Skeletal muscle tissue (tissue), 4 donors: ENCODE results near the gene MT3. TPM values are rescaled to one million over a fixed set of nuclear protein-coding genes. Genes with fewer than 3 reads are reported as not detected.

Experiments
- H3K27ac ChIP-seq: one replicate; pipeline ENCODE4 v1.7.0; 2013; ENCODE audit warnings: mild to moderate bottlenecking, low read depth, low read length, inconsistent platforms
- H3K27me3 ChIP-seq, 3 donors: one replicate each; pipeline ENCODE4 v1.7.0; 2013; ENCODE audit warnings: low read length in 3 of 3; ENCODE audit not compliant: control insufficient read depth in 3 of 3, insufficient read depth in 3 of 3
- H3K36me3 ChIP-seq, 3 donors: one replicate each; pipeline ENCODE4 v1.7.0; 2013; ENCODE audit warnings: low read length in 3 of 3; ENCODE audit not compliant: control insufficient read depth in 3 of 3, insufficient read depth in 3 of 3
- H3K4me1 ChIP-seq, 3 donors: one replicate each; pipeline ENCODE4 v1.7.0; 2013; ENCODE audit warnings: low read length in 3 of 3, mild to moderate bottlenecking in 3 of 3; ENCODE audit not compliant: control insufficient read depth in 3 of 3, insufficient read depth in 3 of 3
- H3K4me3 ChIP-seq, 3 donors: one replicate each; pipeline ENCODE4 v1.7.0; 2013; ENCODE audit warnings: low read length in 3 of 3
- H3K9ac ChIP-seq, 3 donors: one replicate each; pipeline ENCODE4 v1.7.0; 2013; ENCODE audit warnings: low read length in 3 of 3, mild to moderate bottlenecking in 3 of 3, moderate library complexity in 2 of 3, low read depth in 1 of 3
- H3K9me3 ChIP-seq, 3 donors: one replicate each; pipeline ENCODE4 v1.7.0; 2013; ENCODE audit warnings: low read length in 3 of 3; ENCODE audit not compliant: control insufficient read depth in 3 of 3
- total RNA-seq: library from RNA; depleted of rRNA; stranded (reverse); fragments of >200 nt; gene quantifications from one replicate; pipeline ENCODE4 v1.2.3, GENCODE V29; 2014
- donor health status: Osteomylitis.

The MT3 gene
- total RNA-seq = 1.0 TPM

- peaks cover 4 to 17% (median 14%) of the 10 kb centered on the region in 3 donors for H3K4me1 ChIP-seq
- H3K9me3 ChIP-seq = no peaks in the 10 kb centered on the region
- no peaks in the 10 kb centered on the region for H3K36me3 ChIP-seq
- H3K27me3 ChIP-seq = peaks cover 11 to 23% (median 17%) of the 10 kb centered on the region in 3 donors
- H3K27ac ChIP-seq = no peak within 1 kb of the TSS
- peak within 1 kb of the TSS in 2 of 3 donors; percentile 23 to 70 for H3K9ac ChIP-seq
- H3K4me3 ChIP-seq = peak within 1 kb of the TSS; percentile 59 to 74 (median 63)
Observed at GRCh38 chr16:56589141-56590039, at the start of gene MT3. TSS of gene MT3 (plus strand) at chr16:56589528. CDS start at chr16:56589591, 63 bp downstream.

DNA sequence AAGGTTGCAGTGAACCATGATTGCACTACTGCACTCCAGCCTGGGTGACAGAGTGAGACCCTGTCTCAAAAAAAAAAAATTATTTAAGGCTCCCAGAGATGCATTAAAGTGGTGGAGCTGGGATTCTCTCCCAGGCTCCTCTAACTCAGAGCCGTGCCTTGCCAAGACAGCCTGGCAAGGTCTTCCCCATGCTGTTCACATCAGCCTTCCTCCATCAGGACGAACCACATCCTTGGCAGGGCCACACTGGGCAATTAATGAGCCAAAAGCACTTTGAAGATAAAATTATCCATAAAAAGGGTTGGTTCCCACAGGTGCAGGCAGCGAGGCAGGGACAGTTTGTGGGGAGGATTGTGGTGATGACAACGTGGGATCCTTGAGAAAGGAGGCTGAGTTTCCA lies 49.7 kb upstream of the MT3 start:
- H3K27me3 ChIP-seq = no peaks in the 10 kb centered on the region
- H3K9me3 ChIP-seq = no peaks in the 10 kb centered on the region
- H3K27ac ChIP-seq = no peak overlapping the region
- H3K4me1 ChIP-seq = no peaks in the 10 kb centered on the region
- H3K9ac ChIP-seq = no peak overlapping the region
- H3K4me3 ChIP-seq = no peak overlapping the region
- H3K36me3 ChIP-seq = no peaks in the 10 kb centered on the region

DNA sequence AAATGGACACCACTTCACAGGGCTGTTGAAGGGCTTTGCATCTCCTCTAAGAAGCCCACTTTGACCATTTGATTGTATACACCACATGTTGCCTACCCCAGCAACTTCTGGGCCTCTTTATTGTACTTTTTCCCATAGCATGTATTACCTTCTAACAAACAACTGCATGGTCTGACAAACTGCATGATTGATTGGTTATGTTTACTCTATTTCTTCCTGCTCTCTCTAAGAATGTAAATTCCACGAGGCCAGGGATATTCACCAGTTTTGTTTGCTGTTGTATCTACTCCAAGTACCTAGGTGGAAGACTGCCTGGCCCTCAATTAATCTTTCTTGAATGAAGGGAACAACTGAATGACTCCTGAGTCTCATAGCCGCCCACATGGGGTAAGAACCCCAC lies 47.3 kb upstream of the MT3 start:
- Histone ChIP-seq H3K9me3 (no peaks in the 10 kb centered on the region), H3K27me3 (no peaks in the 10 kb centered on the region), H3K9ac (no peak overlapping the region), H3K36me3 (no peaks in the 10 kb centered on the region), H3K4me1 (no peaks in the 10 kb centered on the region), H3K27ac (no peak overlapping the region), H3K4me3 (no peak overlapping the region)

DNA sequence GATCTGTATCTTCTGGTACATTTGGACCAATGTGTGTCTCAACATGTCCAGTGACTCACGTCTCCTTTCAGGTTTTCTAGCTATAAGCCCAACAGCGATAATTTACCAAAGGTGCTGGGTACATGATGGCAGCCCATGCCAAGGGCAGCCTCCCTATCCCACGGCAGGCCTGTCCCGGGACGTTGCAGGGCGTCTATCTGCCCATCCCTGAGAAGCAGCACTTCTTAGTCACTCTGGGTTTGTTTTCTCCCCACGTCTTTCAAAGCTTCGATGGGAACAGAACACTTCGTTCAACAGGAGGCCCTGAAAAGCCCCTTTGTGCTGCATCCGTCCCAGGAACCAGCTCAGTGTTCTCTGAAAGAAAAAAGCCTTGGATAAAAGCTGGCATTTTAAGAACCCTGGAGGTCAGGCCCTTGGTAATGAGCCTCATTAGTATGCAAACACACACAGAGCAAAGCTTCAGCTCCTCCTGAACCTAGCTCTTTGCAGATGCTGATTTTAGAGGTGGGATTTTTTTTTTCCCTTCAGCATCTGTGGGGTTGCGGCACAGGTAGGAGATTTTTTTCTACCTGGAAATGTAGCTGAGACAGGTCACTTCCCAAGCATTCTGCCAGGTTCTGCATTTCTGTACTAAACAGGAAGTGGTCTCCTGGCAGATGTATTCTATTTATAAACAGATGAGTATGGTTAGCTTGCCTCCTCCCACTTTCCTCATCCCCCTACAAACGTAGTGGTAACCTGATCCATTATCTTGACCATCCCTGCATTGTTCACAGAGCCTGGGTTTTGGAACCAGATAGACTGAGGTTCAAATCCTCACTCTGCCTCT lies 42.0 kb upstream of the MT3 start:
- Histone ChIP-seq H3K9ac (no peak overlapping the region), H3K4me1 (peaks cover 6 to 8% (median 8%) of the 10 kb centered on the region in 3 donors), H3K27me3 (no peaks in the 10 kb centered on the region), H3K36me3 (no peaks in the 10 kb centered on the region), H3K4me3 (no peak overlapping the region), H3K27ac (no peak overlapping the region), H3K9me3 (no peaks in the 10 kb centered on the region)

GRCh38 chr16:56547949-56548567 lies 41.3 kb upstream of the MT3 start:
- Histone ChIP-seq H3K27ac (no peak overlapping the region), H3K9me3 (no peaks in the 10 kb centered on the region), H3K4me3 (no peak overlapping the region), H3K27me3 (no peaks in the 10 kb centered on the region), H3K36me3 (no peaks in the 10 kb centered on the region), H3K9ac (no peak overlapping the region), H3K4me1 (peaks cover 8 to 11% (median 10%) of the 10 kb centered on the region in 3 donors)

DNA sequence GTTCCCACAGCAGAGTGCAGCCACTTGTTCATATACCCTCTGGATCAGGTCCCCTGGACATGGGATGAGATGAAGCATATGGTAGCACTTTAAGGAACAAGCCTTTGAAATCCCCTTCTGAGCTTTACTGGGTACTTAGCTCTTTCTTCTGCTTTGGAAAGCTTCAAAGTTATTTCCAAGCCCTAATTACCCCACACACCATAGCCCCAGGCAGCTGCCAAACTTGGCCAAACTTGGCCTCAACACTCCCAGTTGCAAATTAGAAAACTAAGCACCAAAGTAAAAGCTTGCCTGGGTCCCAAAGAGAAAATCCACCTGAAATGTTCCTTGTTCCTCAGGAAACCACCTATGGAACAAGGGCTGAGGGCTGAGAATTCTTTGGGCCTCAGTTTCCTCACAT lies 40.2 kb upstream of the MT3 start:
- Histone ChIP-seq H3K9me3 (no peaks in the 10 kb centered on the region), H3K9ac (no peak overlapping the region), H3K27ac (no peak overlapping the region), H3K4me1 (peaks cover 8 to 11% (median 10%) of the 10 kb centered on the region in 3 donors), H3K36me3 (no peaks in the 10 kb centered on the region), H3K4me3 (no peak overlapping the region), H3K27me3 (no peaks in the 10 kb centered on the region)

DNA sequence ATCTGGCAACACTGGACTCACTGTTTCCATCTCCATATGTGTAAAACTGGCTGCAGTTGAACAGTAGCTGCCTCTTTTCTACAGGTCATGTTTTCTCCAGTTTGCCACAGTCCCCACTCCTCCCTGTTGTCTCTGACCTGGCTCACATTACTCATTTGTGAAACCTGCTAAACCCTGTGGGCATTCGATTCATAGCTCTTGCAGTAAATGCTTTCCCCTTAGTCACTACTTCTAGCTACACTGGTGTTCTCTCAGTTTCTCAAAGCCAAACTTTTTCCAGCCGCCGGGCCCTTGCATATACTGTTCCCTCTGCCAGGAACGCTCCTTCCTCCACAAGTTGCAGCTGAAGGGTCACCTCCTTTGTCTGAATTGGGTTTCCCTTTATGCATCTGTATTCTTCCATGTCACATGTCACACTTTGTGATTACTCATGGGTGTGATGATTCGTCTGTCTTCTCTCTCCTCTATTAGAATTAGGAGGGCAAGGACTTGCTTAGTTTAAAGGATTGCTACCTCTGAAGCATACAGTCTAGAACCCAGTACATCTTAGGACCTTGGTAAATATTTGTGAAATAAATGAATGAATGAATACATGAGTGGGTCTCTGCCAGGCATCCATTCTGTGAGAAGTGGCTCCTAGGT lies 39.5 kb upstream of the MT3 start:
- Histone ChIP-seq H3K27ac (no peak overlapping the region), H3K9ac (no peak overlapping the region), H3K27me3 (peaks cover 0 to 2% (median 0%) of the 10 kb centered on the region in 3 donors), H3K4me3 (no peak overlapping the region), H3K36me3 (no peaks in the 10 kb centered on the region), H3K4me1 (peaks cover 8 to 11% (median 10%) of the 10 kb centered on the region in 3 donors), H3K9me3 (no peaks in the 10 kb centered on the region)

- Histone ChIP-seq H3K4me3 (no peak overlapping the region), H3K36me3 (no peaks in the 10 kb centered on the region)
Observed at GRCh38 chr16:56551796-56552738, 37.3 kb upstream of the MT3 start.

More at GRCh38 chr16:56551796-56552738, 37.3 kb upstream of the MT3 start:
- H3K9me3 ChIP-seq = no peaks in the 10 kb centered on the region
- no peak overlapping the region for H3K27ac ChIP-seq
- H3K4me1 ChIP-seq = peaks cover 8 to 11% (median 10%) of the 10 kb centered on the region in 3 donors
- peaks cover 0 to 4% (median 4%) of the 10 kb centered on the region in 3 donors for H3K27me3 ChIP-seq
- peak overlapping the region in 2 of 3 donors; percentile 33 to 54 for H3K9ac ChIP-seq
